Hepatocyte (in vitro differentiated cells): ENCODE results near the gene ADAM15. TPM values are rescaled to one million over a fixed set of nuclear protein-coding genes. Genes with fewer than 3 reads are reported as not detected.

Experiments
- DNase-seq: peaks from one replicate; pipeline ENCODE4 v3.0.0-alpha.2; 2016; ENCODE audit warnings: low spot score
- H2AFZ ChIP-seq: fragments of 200-600 bp; sonication (generic); 2 replicates; pipeline ENCODE4 v1.6.0; 2016; ENCODE audit warnings: antibody characterized with exemption, mild to moderate bottlenecking
- H3K27ac ChIP-seq: fragments of 200-600 bp; sonication (generic); 2 replicates; pipeline ENCODE4 v1.5.1; 2016; ENCODE audit warnings: mild to moderate bottlenecking
- H3K27me3 ChIP-seq: fragments of 200-600 bp; sonication (generic); 2 replicates; pipeline ENCODE4 v1.6.1; 2016
- H3K36me3 ChIP-seq: fragments of 200-600 bp; sonication (generic); replicated peaks from 2 replicates; pipeline ENCODE4 v1.5.1; 2016; ENCODE audit warnings: low read depth; ENCODE audit not compliant: insufficient read depth
- H3K4me1 ChIP-seq: fragments of 200-600 bp; sonication (generic); 2 replicates; pipeline ENCODE4 v1.5.1; 2016; ENCODE audit warnings: mild to moderate bottlenecking, moderate library complexity; ENCODE audit not compliant: insufficient read depth
- H3K4me2 ChIP-seq: fragments of 200-600 bp; sonication (generic); 2 replicates; pipeline ENCODE4 v1.6.0; 2016
- H3K4me3 ChIP-seq: fragments of 200-600 bp; sonication (generic); 2 replicates; pipeline ENCODE4 v1.5.1; 2016; ENCODE audit warnings: mild to moderate bottlenecking
- H3K79me2 ChIP-seq: fragments of 200-600 bp; sonication (generic); 2 replicates; pipeline ENCODE4 v1.6.0; 2017; ENCODE audit warnings: mild to moderate bottlenecking
- H3K9me2 ChIP-seq: fragments of 200-600 bp; sonication (generic); replicated peaks from 2 replicates; pipeline ENCODE4 v1.6.0; 2017; ENCODE audit warnings: mild to moderate bottlenecking; ENCODE audit not compliant: insufficient read depth
- H3K9me3 ChIP-seq: fragments of 200-600 bp; sonication (generic); 2 replicates; pipeline ENCODE4 v1.5.1; 2016; ENCODE audit warnings: low read depth, mild to moderate bottlenecking
- H4K20me1 ChIP-seq: fragments of 200-600 bp; sonication (generic); 2 replicates; pipeline ENCODE4 v1.6.0; 2016; ENCODE audit warnings: mild to moderate bottlenecking; ENCODE audit not compliant: insufficient read depth, poor library complexity, severe bottlenecking
- CTCF ChIP-seq: fragments of 200-600 bp; sonication (generic); IDR thresholded peaks from 2 replicates; pipeline ENCODE4 v1.5.1; 2016; ENCODE audit warnings: antibody characterized with exemption, mild to moderate bottlenecking; ENCODE audit not compliant: poor library complexity
- EZH2 ChIP-seq: fragments of 200-600 bp; sonication (generic); IDR thresholded peaks from 2 replicates; pipeline ENCODE4 v1.6.1; 2016; ENCODE audit warnings: antibody characterized with exemption, mild to moderate bottlenecking, borderline replicate concordance
- EZH2phosphoT487 ChIP-seq: fragments of 200-600 bp; sonication (generic); IDR thresholded peaks from one replicate; pipeline ENCODE4 v1.6.1; 2018; ENCODE audit warnings: antibody characterized with exemption, mild to moderate bottlenecking, low read depth, moderate library complexity; ENCODE audit not compliant: unreplicated experiment, severe bottlenecking
- WGBS: methylation state at CpG from one replicate; pipeline ENCODE4 v1.1.6; 2016; ENCODE audit warnings: low lambda C conversion rate; ENCODE audit errors: missing lambda C conversion rate; 5-methylcytosine and 5-hydroxymethylcytosine counted together
- polyA plus RNA-seq: library from polyadenylated mRNA; unstranded; fragments of >200 nt; fragmentation: Nextera tagmentation; extraction: Ambion mirVana; gene quantifications from 2 replicates; pipeline ENCODE4 v1.2.1, GENCODE V29; 2016
- total RNA-seq: library from RNA; depleted of rRNA; stranded (reverse); fragments of >200 nt; gene quantifications from 2 replicates; pipeline ENCODE4 v1.2.3, GENCODE V29; 2014

Gene ADAM15
- total and polyA plus RNA-seq, 2 experiments from 2014 or later, result 55.7 to 108 TPM

DNA sequence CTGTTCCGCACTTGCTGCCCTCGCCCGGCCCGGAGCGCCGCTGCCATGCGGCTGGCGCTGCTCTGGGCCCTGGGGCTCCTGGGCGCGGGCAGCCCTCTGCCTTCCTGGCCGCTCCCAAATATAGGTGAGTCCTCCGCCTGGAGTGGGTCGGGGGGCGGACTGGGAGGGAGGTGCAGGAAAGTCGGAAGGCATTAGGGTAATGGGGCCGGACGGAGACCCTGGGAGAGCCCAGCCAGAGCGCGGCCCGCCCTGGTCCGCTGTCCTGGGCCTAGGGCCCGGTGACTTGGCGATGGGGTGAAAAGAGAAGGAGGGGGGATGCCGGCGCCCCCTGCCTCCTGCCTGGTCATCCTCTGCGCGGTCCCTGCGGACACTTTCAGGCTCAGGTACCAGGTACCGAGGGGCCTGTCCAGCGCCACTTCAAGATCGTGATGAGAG, 243 bp downstream of the ADAM15 start:
- DNase-seq, result no peak
- Histone ChIP-seq H3K4me2 (peak overlapping the region; percentile 93), H3K79me2 (no peaks in the 10 kb centered on the region), H3K27ac (peak overlapping the region; percentile 57), H3K36me3 (no peaks in the 10 kb centered on the region), H3K9me2 (no peaks in the 10 kb centered on the region), H3K4me3 (peak overlapping the region; percentile 92), H2AFZ (peak overlapping the region; percentile 84), H3K27me3 (no peaks in the 10 kb centered on the region), H3K4me1 (peaks cover 25% of the 10 kb centered on the region), H4K20me1 (no peaks in the 10 kb centered on the region), H3K9me3 (no peaks in the 10 kb centered on the region)
- no peak for TF ChIP-seq EZH2phosphoT487
- TF ChIP-seq EZH2, result no peak
- no peak for TF ChIP-seq CTCF
- WGBS, result under 1% methylated on average over 23 of the region's 31 CpGs

- peak overlapping the region; percentile 93 for H3K4me2 ChIP-seq
- no peak for DNase-seq
- peak overlapping the region; percentile 57 for H3K27ac ChIP-seq
- H3K9me2 ChIP-seq, result no peaks in the 10 kb centered on the region
- H2AFZ ChIP-seq, result peak overlapping the region; percentile 84
- no peaks in the 10 kb centered on the region for H3K36me3 ChIP-seq
- 11% methylated on average over 17 of the region's 27 CpGs for WGBS
- no peaks in the 10 kb centered on the region for H3K79me2 ChIP-seq
- no peaks in the 10 kb centered on the region for H4K20me1 ChIP-seq
- no peaks in the 10 kb centered on the region for H3K27me3 ChIP-seq
- no peak for TF ChIP-seq EZH2
- TF ChIP-seq EZH2phosphoT487, result no peak
- no peak for TF ChIP-seq CTCF
- peak overlapping the region; percentile 92 for H3K4me3 ChIP-seq
- no peaks in the 10 kb centered on the region for H3K9me3 ChIP-seq
- peaks cover 25% of the 10 kb centered on the region for H3K4me1 ChIP-seq
Observed at GRCh38 chr1:155051777-155052398, 772 bp downstream of the ADAM15 start.

- Histone ChIP-seq H2AFZ (no peak overlapping the region), H3K4me3 (no peak overlapping the region)
- 69% methylated on average over 12 of the region's 12 CpGs for WGBS
Observed at GRCh38 chr1:155052439-155053395, 1.6 kb downstream of the ADAM15 start.

More at GRCh38 chr1:155052439-155053395, 1.6 kb downstream of the ADAM15 start:
- no peaks in the 10 kb centered on the region for H3K9me3 ChIP-seq
- no peak overlapping the region for H3K27ac ChIP-seq
- DNase-seq, result no peak
- H3K4me2 ChIP-seq, result peak overlapping the region; percentile 93
- H3K27me3 ChIP-seq, result no peaks in the 10 kb centered on the region
- TF ChIP-seq EZH2 (no peak), CTCF (peak; percentile 10)
- no peaks in the 10 kb centered on the region for H3K79me2 ChIP-seq
- no peaks in the 10 kb centered on the region for H3K36me3 ChIP-seq
- no peaks in the 10 kb centered on the region for H3K9me2 ChIP-seq
- no peaks in the 10 kb centered on the region for H4K20me1 ChIP-seq
- peaks cover 25% of the 10 kb centered on the region for H3K4me1 ChIP-seq
